Sigmoid colon (tissue), 4 donors: ENCODE data around the gene JPH4.

Source experiments
- POLR2AphosphoS5 ChIP-seq, 4 donors: sonication (generic); formaldehyde crosslinking; IDR thresholded peaks; one replicate each; pipeline ENCODE4 v1.6.1; 2017; ENCODE audit warnings: antibody characterized with exemption in 4 of 4
- TF ChIP-seq, protein P1 (sequence below), 4 experiments: fragments of 450-650 bp in 3 of 4; fragments of 200-600 bp in 1 of 4; IDR thresholded peaks; one replicate each; pipeline ENCODE4 v1.5.1; 2016 to 2019; ENCODE audit warnings: antibody characterized with exemption in 4 of 4, mild to moderate bottlenecking in 3 of 4, moderate library complexity in 2 of 4

DNA sequence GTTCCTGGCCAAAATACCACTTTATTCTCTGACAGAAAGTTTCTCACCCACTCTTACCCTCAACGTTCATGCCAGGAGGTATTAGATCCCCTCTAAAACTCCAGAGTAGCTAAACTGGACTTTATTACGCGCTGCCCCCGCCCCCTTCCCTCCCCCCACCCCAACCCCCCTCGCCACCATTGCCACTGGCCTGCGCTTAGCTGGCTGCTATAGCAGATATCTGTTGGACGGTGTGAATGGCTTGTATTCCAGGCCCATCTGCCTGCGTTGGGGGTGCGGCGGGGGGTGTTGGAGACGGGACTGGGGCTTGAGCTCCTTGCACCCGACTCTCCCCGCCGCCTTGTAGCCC, 23.1 kb downstream of the JPH4 start:
- TF ChIP-seq, protein P1, sequence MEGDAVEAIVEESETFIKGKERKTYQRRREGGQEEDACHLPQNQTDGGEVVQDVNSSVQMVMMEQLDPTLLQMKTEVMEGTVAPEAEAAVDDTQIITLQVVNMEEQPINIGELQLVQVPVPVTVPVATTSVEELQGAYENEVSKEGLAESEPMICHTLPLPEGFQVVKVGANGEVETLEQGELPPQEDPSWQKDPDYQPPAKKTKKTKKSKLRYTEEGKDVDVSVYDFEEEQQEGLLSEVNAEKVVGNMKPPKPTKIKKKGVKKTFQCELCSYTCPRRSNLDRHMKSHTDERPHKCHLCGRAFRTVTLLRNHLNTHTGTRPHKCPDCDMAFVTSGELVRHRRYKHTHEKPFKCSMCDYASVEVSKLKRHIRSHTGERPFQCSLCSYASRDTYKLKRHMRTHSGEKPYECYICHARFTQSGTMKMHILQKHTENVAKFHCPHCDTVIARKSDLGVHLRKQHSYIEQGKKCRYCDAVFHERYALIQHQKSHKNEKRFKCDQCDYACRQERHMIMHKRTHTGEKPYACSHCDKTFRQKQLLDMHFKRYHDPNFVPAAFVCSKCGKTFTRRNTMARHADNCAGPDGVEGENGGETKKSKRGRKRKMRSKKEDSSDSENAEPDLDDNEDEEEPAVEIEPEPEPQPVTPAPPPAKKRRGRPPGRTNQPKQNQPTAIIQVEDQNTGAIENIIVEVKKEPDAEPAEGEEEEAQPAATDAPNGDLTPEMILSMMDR (IDR thresholded peaks at IDR 0.05), result no peak
- TF ChIP-seq POLR2AphosphoS5 (IDR thresholded peaks at IDR 0.05), result no peak
